ENCODE measurements around the gene ETS2. TPM values are rescaled to one million over a fixed set of nuclear protein-coding genes. Genes with fewer than 3 reads are reported as not detected.

The ETS2 gene
- total and polyA plus RNA-seq, 9 donors: 35.8 to 152 (median 79.6) TPM

- H3K36me3 ChIP-seq: no peaks in the 10 kb centered on the region
- WGBS, 3 donors: 83 to 88% (median 85%) methylated on average over 3 of the region's 3 CpGs
- intact Hi-C loops (cut with DNase I): no loop called here
- TF ChIP-seq POLR2A (IDR thresholded peaks at IDR 0.05) (no peak), EP300 (IDR thresholded peaks at IDR 0.05) (no peak), CTCF (IDR thresholded peaks at IDR 0.05) (no peak)
- H3K4me3 ChIP-seq: no peak overlapping the region
- no peaks in the 10 kb centered on the region for H3K27me3 ChIP-seq
- no peaks in the 10 kb centered on the region for H3K9me3 ChIP-seq
- no peak for DNase-seq
- no peak overlapping the region for H3K27ac ChIP-seq
- no peaks in the 10 kb centered on the region for H3K4me1 ChIP-seq (ENCODE audit: insufficient read depth)
These were observed 29.0 kb downstream of the ETS2 start for GRCh38 chr21:38834725-38835124.

- TF ChIP-seq EP300 (IDR thresholded peaks at IDR 0.05) (no peak), CTCF (IDR thresholded peaks at IDR 0.05) (no peak), POLR2A (IDR thresholded peaks at IDR 0.05) (no peak)
- no peak for DNase-seq
- H3K4me1 ChIP-seq (ENCODE audit: insufficient read depth): no peaks in the 10 kb centered on the region
- H3K27me3 ChIP-seq: no peaks in the 10 kb centered on the region
- intact Hi-C loops (cut with DNase I): no loop called here
- no peak overlapping the region for H3K4me3 ChIP-seq
- H3K9me3 ChIP-seq: no peaks in the 10 kb centered on the region
- H3K36me3 ChIP-seq: no peaks in the 10 kb centered on the region
- H3K27ac ChIP-seq: no peak overlapping the region
- 62 to 85% (median 77%) methylated on average over 5 of the region's 5 CpGs for WGBS, 3 donors
These were observed 32.2 kb downstream of the ETS2 start for GRCh38 chr21:38837806-38838461.

- 90 to 92% (median 91%) methylated on average over 12 of the region's 12 CpGs for WGBS, 3 donors
- intact Hi-C loops (cut with DNase I): no loop called here
These were observed 33.0 kb downstream of the ETS2 start for GRCh38 chr21:38838598-38839327.

More at GRCh38 chr21:38838598-38839327, 33.0 kb downstream of the ETS2 start:
- Histone ChIP-seq H3K36me3 (no peaks in the 10 kb centered on the region), H3K4me1 (ENCODE audit: insufficient read depth) (no peaks in the 10 kb centered on the region), H3K4me3 (no peak overlapping the region), H3K27me3 (no peaks in the 10 kb centered on the region), H3K27ac (no peak overlapping the region), H3K9me3 (no peaks in the 10 kb centered on the region)
- TF ChIP-seq CTCF (IDR thresholded peaks at IDR 0.05) (no peak), POLR2A (IDR thresholded peaks at IDR 0.05) (no peak), EP300 (IDR thresholded peaks at IDR 0.05) (no peak)
- DNase-seq: no peak

All from ovary (tissue), 9 donors.